ENCODE measurements around the gene HDAC9. TPM values are rescaled to one million over a fixed set of nuclear protein-coding genes. Genes with fewer than 3 reads are reported as not detected.

HDAC9 gene
- total and polyA plus RNA-seq, 7 donors: 0.38 to 34.2 (median 16.8) TPM

GRCh38 chr7:18753972-18754610, 258.5 kb downstream of the HDAC9 start:
- Histone ChIP-seq H3K4me1 (no peaks in the 10 kb centered on the region), H3K4me3 (no peak overlapping the region), H3K36me3 (ENCODE audit: insufficient read depth in 1 of 2, low read depth in 1 of 2) (peaks cover 0 to 4% of the 10 kb centered on the region in 2 donors), H3K27me3 (ENCODE audit: insufficient read depth in 3 of 3, low read length in 2 of 3) (no peaks in the 10 kb centered on the region), H3K27ac (no peak overlapping the region), H3K9me3 (no peaks in the 10 kb centered on the region)
- no peak for TF ChIP-seq CTCF (IDR thresholded peaks at IDR 0.05)
- intact Hi-C loops (cut with DNase I): no loop called here
- no peak for ATAC-seq
- WGBS, 3 donors: 79 to 85% (median 79%) methylated on average over 3 of the region's 3 CpGs
- no peak for DNase-seq

GRCh38 chr7:18754766-18755165, 259.2 kb downstream of the HDAC9 start:
- Histone ChIP-seq H3K4me1 (no peaks in the 10 kb centered on the region), H3K27me3 (ENCODE audit: insufficient read depth in 3 of 3, low read length in 2 of 3) (no peaks in the 10 kb centered on the region), H3K9me3 (no peaks in the 10 kb centered on the region), H3K36me3 (ENCODE audit: insufficient read depth in 1 of 2, low read depth in 1 of 2) (no peaks in the 10 kb centered on the region), H3K4me3 (no peak overlapping the region), H3K27ac (no peak overlapping the region)
- TF ChIP-seq CTCF (IDR thresholded peaks at IDR 0.05): no peak
- 76 to 86% (median 82%) methylated on average over 2 of the region's 2 CpGs for WGBS, 3 donors
- intact Hi-C loops (cut with DNase I): no loop called here
- DNase-seq (no peak), ATAC-seq (no peak)

- Histone ChIP-seq H3K27me3 (ENCODE audit: insufficient read depth in 3 of 3, low read length in 2 of 3) (no peaks in the 10 kb centered on the region), H3K27ac (no peak overlapping the region), H3K4me3 (no peak overlapping the region), H3K9me3 (no peaks in the 10 kb centered on the region), H3K4me1 (no peaks in the 10 kb centered on the region), H3K36me3 (ENCODE audit: insufficient read depth in 1 of 2, low read depth in 1 of 2) (no peaks in the 10 kb centered on the region)
- intact Hi-C loops (cut with DNase I): no loop called here
- no peak for ATAC-seq
- no peak for TF ChIP-seq CTCF (IDR thresholded peaks at IDR 0.05)
- DNase-seq: no peak
- 81 to 87% (median 81%) methylated on average over 4 of the region's 4 CpGs for WGBS, 3 donors
Observed at GRCh38 chr7:18755793-18756192, 260.2 kb downstream of the HDAC9 start.

- no peak for DNase-seq
- TF ChIP-seq CTCF (IDR thresholded peaks at IDR 0.05): no peak
- Histone ChIP-seq H3K27me3 (ENCODE audit: insufficient read depth in 3 of 3, low read length in 2 of 3) (no peaks in the 10 kb centered on the region), H3K4me3 (no peak overlapping the region), H3K27ac (no peak overlapping the region), H3K9me3 (no peaks in the 10 kb centered on the region), H3K36me3 (ENCODE audit: insufficient read depth in 1 of 2, low read depth in 1 of 2) (no peaks in the 10 kb centered on the region), H3K4me1 (no peaks in the 10 kb centered on the region)
- intact Hi-C loops (cut with DNase I): no loop called here
- 89 to 91% (median 90%) methylated on average over 6 of the region's 6 CpGs for WGBS, 3 donors
- ATAC-seq: no peak
Observed at GRCh38 chr7:18756378-18757050, 261.0 kb downstream of the HDAC9 start.
